CD4-positive, alpha-beta T cell treated with Interleukin-6 for 4 hours (primary cell): ENCODE results near the gene RIGI.
"Not testable (repeated sequence)": the region's sequence is repeated elsewhere in the genome, so short reads cannot be mapped to it uniquely, and the experiment has no call there.

Experiments
- DNase-seq: peaks from one replicate; pipeline ENCODE4 v3.0.0-alpha.2; 2020; ENCODE audit warnings: mixed read lengths

The RIGI gene

GRCh38 chr9:32526041-32526706, at the start of gene RIGI:
Gene RIGI, minus strand, starts transcription at chr9:32526196. Its CDS starts 30 bp downstream, at chr9:32526166.
- DNase-seq: peak; percentile 82

- no peak for DNase-seq
These were observed 48.9 kb upstream of the RIGI start for GRCh38 chr9:32574858-32575257.

- no peak for DNase-seq
These were observed 47.8 kb upstream of the RIGI start for GRCh38 chr9:32573821-32574220.

- DNase-seq: peak; percentile 97
These were observed 47.0 kb upstream of the RIGI start, which contains the start of gene NDUFB6 for GRCh38 chr9:32572900-32573523. Gene NDUFB6, minus strand, starts transcription at chr9:32573159. Its CDS starts 99 bp downstream, at chr9:32573060.

- peak; percentile 81 for DNase-seq
These were observed 46.2 kb upstream of the RIGI start for GRCh38 chr9:32571969-32572899.

GRCh38 chr9:32570262-32570661, 44.3 kb upstream of the RIGI start:
- no peak for DNase-seq

GRCh38 chr9:32566770-32567169, 40.8 kb upstream of the RIGI start:
- DNase-seq: no peak

GRCh38 chr9:32565967-32566366, 40.0 kb upstream of the RIGI start:
- DNase-seq: no peak

- no peak for DNase-seq
These were observed 32.5 kb upstream of the RIGI start for GRCh38 chr9:32558408-32558934.

- DNase-seq: no peak
These were observed 28.6 kb upstream of the RIGI start for GRCh38 chr9:32554591-32554990.

GRCh38 chr9:32554107-32554506, 28.1 kb upstream of the RIGI start:
- no peak for DNase-seq

- peak; percentile 92 for DNase-seq
These were observed 26.3 kb upstream of the RIGI start, which contains the start of the genes SMIM27 and TOPORS for GRCh38 chr9:32552172-32552872. Gene SMIM27, plus strand, starts transcription at chr9:32552327. Its CDS starts 108 bp downstream, at chr9:32552435. Gene TOPORS, minus strand, starts transcription at chr9:32552586. Its CDS starts 150 bp downstream, at chr9:32552436.

- DNase-seq: peak; percentile 47
These were observed 25.5 kb upstream of the RIGI start for GRCh38 chr9:32551276-32552051.

GRCh38 chr9:32550562-32551275, 24.7 kb upstream of the RIGI start:
- DNase-seq: peak; percentile 98

GRCh38 chr9:32550150-32550561, 24.2 kb upstream of the RIGI start:
- peak; percentile 2 for DNase-seq

- DNase-seq: not testable (repeated sequence)
These were observed 22.2 kb upstream of the RIGI start for GRCh38 chr9:32548213-32548612.

- no peak for DNase-seq
These were observed 19.9 kb upstream of the RIGI start for GRCh38 chr9:32545884-32546283.

- DNase-seq: no peak
These were observed 17.1 kb upstream of the RIGI start for GRCh38 chr9:32543047-32543446.

- no peak for DNase-seq
These were observed 7.8 kb upstream of the RIGI start for GRCh38 chr9:32533816-32534215.

- no peak for DNase-seq
These were observed 7.3 kb upstream of the RIGI start for GRCh38 chr9:32533336-32533735.

- DNase-seq: no peak
These were observed 682 bp upstream of the RIGI start for GRCh38 chr9:32526707-32527048.
